NK-92 (cell line): ENCODE results near the gene ECM1.

Experiments
- DNase-seq: peaks from one replicate; lab custom pipeline; 2025; ENCODE audit not compliant: unreplicated experiment; lab: John Stamatoyannopoulos, UW

Gene ECM1

GRCh38 chr1:150557813-150558212, 49.9 kb downstream of the ECM1 start:
- DNase-seq, result no peak

- DNase-seq, result no peak
These were observed 50.4 kb downstream of the ECM1 start for GRCh38 chr1:150558303-150558704.

GRCh38 chr1:150558761-150559655, 51.1 kb downstream of the ECM1 start:
- DNase-seq, result no peak

GRCh38 chr1:150559656-150560010, 51.7 kb downstream of the ECM1 start:
- DNase-seq, result no peak

- no peak for DNase-seq
These were observed 52.1 kb downstream of the ECM1 start for GRCh38 chr1:150560011-150560438.

GRCh38 chr1:150560576-150561253, 52.8 kb downstream of the ECM1 start:
- no peak for DNase-seq

GRCh38 chr1:150561254-150561973, 53.5 kb downstream of the ECM1 start:
- DNase-seq, result no peak

- no peak for DNase-seq
These were observed 54.1 kb downstream of the ECM1 start for GRCh38 chr1:150561974-150562445.

GRCh38 chr1:150562446-150563339, 54.8 kb downstream of the ECM1 start:
- no peak for DNase-seq
